ENCODE measurements around the gene LAMA2. TPM values are rescaled to one million over a fixed set of nuclear protein-coding genes. Genes with fewer than 3 reads are reported as not detected.

LAMA2 gene
- total RNA-seq, 4 donors from 2014 or later, result 203 to 339 (median 275) TPM

DNA sequence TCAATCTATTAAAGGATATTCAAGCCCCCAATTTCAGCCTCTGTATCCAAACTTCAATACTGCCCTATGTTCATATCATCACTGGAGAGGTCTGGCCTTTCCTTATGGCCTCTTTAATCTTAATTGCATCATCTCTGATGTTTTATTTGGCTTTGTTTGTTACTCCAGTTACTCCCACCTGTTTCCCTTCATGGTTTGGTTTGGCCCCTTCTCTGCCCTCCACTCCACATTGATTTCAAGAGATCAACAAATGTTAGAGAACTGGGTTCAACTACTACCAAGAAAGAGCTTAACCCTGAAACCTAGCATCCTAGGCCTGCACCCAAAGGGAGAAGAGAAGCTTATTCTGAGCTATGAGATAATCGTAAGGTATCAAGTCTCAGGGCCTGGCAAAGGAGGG, 221.6 kb downstream of the LAMA2 start:
- 61 to 71% methylated on average over 1 of the region's 1 CpG for WGBS, 2 donors

GRCh38 chr6:129105035-129105434, 222.1 kb downstream of the LAMA2 start:
- TF ChIP-seq CTCF (IDR thresholded peaks at IDR 0.05) (no peak), POLR2A (IDR thresholded peaks at IDR 0.05) (no peak), EP300 (IDR thresholded peaks at IDR 0.05) (no peak)
- peaks cover 0 to 46% (median 7%) of the 10 kb centered on the region in 4 donors for H3K4me1 ChIP-seq
- 25 to 56% methylated on average over 1 of the region's 1 CpG for WGBS, 2 donors
- peak overlapping the region in 2 of 4 donors; percentile 56 to 77 for H3K27ac ChIP-seq
- H3K36me3 ChIP-seq, result peaks cover 0 to 8% (median 0%) of the 10 kb centered on the region in 3 donors
- no peaks in the 10 kb centered on the region for H3K27me3 ChIP-seq
- no peak overlapping the region for H3K4me3 ChIP-seq
- no peak for DNase-seq (ENCODE audit: low spot score in 2 of 2)
- no peaks in the 10 kb centered on the region for H3K9me3 ChIP-seq

More for the DNA sequence above, 221.6 kb downstream of the LAMA2 start:
- H3K36me3 ChIP-seq, result peaks cover 0 to 11% (median 0%) of the 10 kb centered on the region in 3 donors
- H3K27ac ChIP-seq, result peak overlapping the region in 3 of 4 donors; percentile 13 to 77 (median 56)
- no peak for DNase-seq (ENCODE audit: low spot score in 2 of 2)
- TF ChIP-seq POLR2A (IDR thresholded peaks at IDR 0.05), result no peak
- no peak for TF ChIP-seq CTCF (IDR thresholded peaks at IDR 0.05)
- TF ChIP-seq EP300 (IDR thresholded peaks at IDR 0.05), result peak in 1 of 2 donors; percentile 15
- no peak overlapping the region for H3K4me3 ChIP-seq
- H3K4me1 ChIP-seq, result peaks cover 0 to 43% (median 7%) of the 10 kb centered on the region in 4 donors
- no peaks in the 10 kb centered on the region for H3K9me3 ChIP-seq
- no peaks in the 10 kb centered on the region for H3K27me3 ChIP-seq

DNA sequence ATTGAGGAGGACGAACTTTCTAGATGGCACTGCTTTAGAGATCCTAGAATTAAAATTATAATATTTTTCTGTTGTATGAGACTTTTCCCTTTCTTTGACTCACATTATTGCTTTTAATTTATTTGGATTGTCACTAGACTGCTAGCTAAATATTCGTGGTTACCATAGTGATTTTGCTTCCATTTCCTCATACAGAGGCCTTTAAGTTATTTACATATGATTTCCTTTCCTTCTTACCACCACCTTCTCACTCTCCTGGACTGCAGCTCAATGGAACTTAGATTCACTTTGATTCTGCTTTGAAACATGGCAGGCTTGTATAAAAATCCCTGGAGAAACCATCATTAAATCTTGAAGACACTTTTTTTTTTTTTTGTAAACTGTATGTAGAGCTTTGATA, 222.9 kb downstream of the LAMA2 start:
- Histone ChIP-seq H3K4me3 (no peak overlapping the region), H3K27ac (peak overlapping the region in 2 of 4 donors; percentile 56 to 77), H3K4me1 (peaks cover 0 to 54% (median 7%) of the 10 kb centered on the region in 4 donors), H3K36me3 (peaks cover 0 to 5% (median 0%) of the 10 kb centered on the region in 3 donors), H3K9me3 (no peaks in the 10 kb centered on the region), H3K27me3 (no peaks in the 10 kb centered on the region)
- TF ChIP-seq EP300 (IDR thresholded peaks at IDR 0.05) (no peak), POLR2A (IDR thresholded peaks at IDR 0.05) (no peak), CTCF (IDR thresholded peaks at IDR 0.05) (no peak)
- no peak for DNase-seq (ENCODE audit: low spot score in 2 of 2)
- WGBS, 2 donors, result 80 to 85% methylated on average over 2 of the region's 2 CpGs

GRCh38 chr6:129108337-129108736, 225.4 kb downstream of the LAMA2 start:
- 49 to 54% methylated on average over 1 of the region's 1 CpG for WGBS, 2 donors

More at GRCh38 chr6:129108337-129108736, 225.4 kb downstream of the LAMA2 start:
- Histone ChIP-seq H3K27me3 (no peaks in the 10 kb centered on the region), H3K27ac (peak overlapping the region in 1 of 4 donors; percentile 40), H3K4me3 (no peak overlapping the region), H3K4me1 (peaks cover 0 to 64% (median 7%) of the 10 kb centered on the region in 4 donors), H3K36me3 (no peaks in the 10 kb centered on the region), H3K9me3 (no peaks in the 10 kb centered on the region)
- TF ChIP-seq CTCF (IDR thresholded peaks at IDR 0.05) (no peak), POLR2A (IDR thresholded peaks at IDR 0.05) (no peak), EP300 (IDR thresholded peaks at IDR 0.05) (no peak)
- DNase-seq (ENCODE audit: low spot score in 2 of 2), result no peak
